ENCODE data around the gene PTGES3. TPM values are rescaled to one million over a fixed set of nuclear protein-coding genes. Genes with fewer than 3 reads are reported as not detected.
"Not testable (repeated sequence)": the region's sequence is repeated elsewhere in the genome, so short reads cannot be mapped to it uniquely, and the experiment has no call there.

The PTGES3 gene
- total RNA-seq, 4 donors from 2014 or later, result 73.5 to 115 (median 104) TPM

- no peak for TF ChIP-seq CTCF (IDR thresholded peaks at IDR 0.05)
- TF ChIP-seq POLR2A (IDR thresholded peaks at IDR 0.05), result no peak
- no peak for TF ChIP-seq POLR2AphosphoS5 (IDR thresholded peaks at IDR 0.05)
- TF ChIP-seq EP300 (IDR thresholded peaks at IDR 0.05), result no peak
- Histone ChIP-seq H3K36me3 (peaks cover 0 to 56% of the 10 kb centered on the region in 2 donors), H3K27me3 (no peaks in the 10 kb centered on the region), H3K4me1 (no peaks in the 10 kb centered on the region), H3K9me3 (no peaks in the 10 kb centered on the region), H3K27ac (no peak overlapping the region), H3K4me3 (no peak overlapping the region)
- 81 to 83% methylated on average over 3 to 5 of the region's 13 CpGs for WGBS, 2 donors (ENCODE audit: low coverage in 1 of 2)
- no peak for ATAC-seq
These were observed 26.0 kb downstream of the PTGES3 start for GRCh38 chr12:56661979-56662638.

- no peak overlapping the region for H3K4me3 ChIP-seq
- H3K36me3 ChIP-seq, result peaks cover 0 to 50% of the 10 kb centered on the region in 2 donors
- TF ChIP-seq CTCF (IDR thresholded peaks at IDR 0.05) (no peak), POLR2AphosphoS5 (IDR thresholded peaks at IDR 0.05) (no peak), POLR2A (IDR thresholded peaks at IDR 0.05) (no peak), EP300 (IDR thresholded peaks at IDR 0.05) (no peak)
- H3K27me3 ChIP-seq, result no peaks in the 10 kb centered on the region
- no peak overlapping the region for H3K27ac ChIP-seq
- no peak for ATAC-seq
- H3K9me3 ChIP-seq, result no peaks in the 10 kb centered on the region
- 96 to 98% methylated on average over 3 to 4 of the region's 7 CpGs for WGBS, 2 donors (ENCODE audit: low coverage in 1 of 2)
- no peaks in the 10 kb centered on the region for H3K4me1 ChIP-seq
These were observed 26.5 kb downstream of the PTGES3 start for GRCh38 chr12:56661560-56661959.

GRCh38 chr12:56658921-56659320 lies 29.2 kb downstream of the PTGES3 start:
- H3K4me3 ChIP-seq, result no peak overlapping the region
- no peaks in the 10 kb centered on the region for H3K4me1 ChIP-seq
- no peak overlapping the region for H3K27ac ChIP-seq
- TF ChIP-seq POLR2AphosphoS5 (IDR thresholded peaks at IDR 0.05), result no peak
- TF ChIP-seq POLR2A (IDR thresholded peaks at IDR 0.05), result no peak
- TF ChIP-seq EP300 (IDR thresholded peaks at IDR 0.05), result no peak
- TF ChIP-seq CTCF (IDR thresholded peaks at IDR 0.05), result no peak
- H3K27me3 ChIP-seq, result no peaks in the 10 kb centered on the region
- peaks cover 0 to 24% of the 10 kb centered on the region in 2 donors for H3K36me3 ChIP-seq
- WGBS, 2 donors (ENCODE audit: low coverage in 1 of 2), result 80 to 100% methylated on average over 1 of the region's 1 CpG
- peaks cover 0 to 6% (median 0%) of the 10 kb centered on the region in 3 donors for H3K9me3 ChIP-seq
- no peak for ATAC-seq

GRCh38 chr12:56657416-56658379 lies 30.4 kb downstream of the PTGES3 start:
- H3K9me3 ChIP-seq, result peaks cover 0 to 9% (median 0%) of the 10 kb centered on the region in 3 donors
- no peak overlapping the region for H3K4me3 ChIP-seq
- no peak for ATAC-seq
- TF ChIP-seq EP300 (IDR thresholded peaks at IDR 0.05) (no peak), POLR2A (IDR thresholded peaks at IDR 0.05) (no peak), CTCF (IDR thresholded peaks at IDR 0.05) (no peak), POLR2AphosphoS5 (IDR thresholded peaks at IDR 0.05) (no peak)
- H3K27me3 ChIP-seq, result no peaks in the 10 kb centered on the region
- peaks cover 0 to 12% of the 10 kb centered on the region in 2 donors for H3K36me3 ChIP-seq
- no peaks in the 10 kb centered on the region for H3K4me1 ChIP-seq
- 85 to 91% methylated on average over 5 to 7 of the region's 7 CpGs for WGBS, 2 donors (ENCODE audit: low coverage in 1 of 2)
- H3K27ac ChIP-seq, result no peak overlapping the region

GRCh38 chr12:56653781-56654180 lies 34.3 kb downstream of the PTGES3 start:
- not testable (repeated sequence) for ATAC-seq, H3K4me1 ChIP-seq, H3K4me3 ChIP-seq, H3K9me3 ChIP-seq, H3K27me3 ChIP-seq, H3K36me3 ChIP-seq, H3K27ac ChIP-seq
- 89 to 96% methylated on average over 5 of the region's 5 CpGs for WGBS, 2 donors (ENCODE audit: low coverage in 1 of 2)

- peaks cover 4 to 27% (median 13%) of the 10 kb centered on the region in 3 donors for H3K4me1 ChIP-seq
- H3K4me3 ChIP-seq, H3K27ac ChIP-seq, ATAC-seq, H3K9me3 ChIP-seq, H3K27me3 ChIP-seq: not testable (repeated sequence)
- peaks cover 0 to 21% of the 10 kb centered on the region in 2 donors for H3K36me3 ChIP-seq
- WGBS, 2 donors (ENCODE audit: low coverage in 1 of 2), result 80 to 97% methylated on average over 5 to 8 of the region's 9 CpGs
These were observed 40.1 kb downstream of the PTGES3 start for GRCh38 chr12:56648023-56648422.
